SKM-1 treated with dmso at 0.1 percent for 144 hours (cell line): ENCODE measurements around the gene PEDS1.
"Not testable (repeated sequence)": the region's sequence is repeated elsewhere in the genome, so short reads cannot be mapped to it uniquely, and the experiment has no call there.

ENCODE experiments used
- DNase-seq: peaks from one replicate; lab custom pipeline; 2025; ENCODE audit not compliant: unreplicated experiment; lab: John Stamatoyannopoulos, UW

Gene PEDS1

GRCh38 chr20:50153500-50154377 lies at the start of gene PEDS1:
PEDS1 (minus strand) TSS chr20:50153723; CDS start chr20:50153637, 86 bp downstream.
- peak; percentile 84 for DNase-seq

DNA sequence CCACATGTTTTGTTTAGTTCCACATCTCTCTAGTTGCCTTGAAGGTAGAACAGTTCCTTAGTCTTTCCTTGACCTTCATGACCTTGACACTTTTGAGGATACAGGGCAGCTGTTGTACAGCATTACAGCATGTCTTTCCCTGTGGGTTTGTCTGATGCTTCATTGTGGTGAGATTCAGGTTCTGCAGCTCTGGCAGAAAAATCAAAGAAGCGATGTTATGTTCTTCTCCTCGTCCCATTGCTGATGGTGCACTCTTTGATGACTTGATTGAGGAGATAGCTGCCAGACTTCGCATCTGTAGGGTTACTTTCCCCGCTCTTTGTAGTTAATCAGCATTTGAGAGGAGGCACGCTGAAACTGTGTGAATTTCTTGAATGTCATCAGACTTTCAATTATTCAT lies 49.2 kb upstream of the PEDS1 start:
- DNase-seq: no peak

GRCh38 chr20:50201710-50202109 lies 48.2 kb upstream of the PEDS1 start:
- DNase-seq: not testable (repeated sequence)

DNA sequence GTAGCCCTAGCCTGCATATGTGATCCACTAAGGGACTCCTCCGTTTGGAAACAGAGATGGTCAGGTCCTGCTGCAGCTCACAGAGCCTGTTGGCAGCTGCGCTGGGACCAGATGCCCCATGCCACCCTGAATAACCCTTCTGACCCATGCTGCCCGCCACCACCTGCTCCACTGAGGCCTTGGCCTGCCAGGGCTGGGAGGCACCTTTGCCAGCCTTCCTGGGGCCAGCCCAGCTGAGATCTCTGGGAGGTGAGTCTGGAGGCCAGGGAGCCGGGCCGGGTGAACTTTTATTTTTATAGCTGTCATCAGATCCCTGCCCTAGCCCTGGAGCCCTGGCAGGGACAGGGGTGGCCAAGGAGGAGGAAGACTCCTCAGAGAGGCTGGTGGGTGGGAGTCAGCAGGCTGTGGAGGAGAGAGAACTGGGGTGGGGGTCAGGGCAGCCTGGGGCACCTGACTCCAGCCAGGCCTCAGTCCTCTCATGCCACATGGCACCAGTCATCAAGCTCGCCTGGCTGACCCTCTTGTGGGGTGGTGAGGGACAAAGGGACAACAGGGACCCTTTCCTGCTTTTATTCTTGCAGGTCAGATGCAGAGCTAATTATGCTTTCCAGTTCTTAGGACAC lies 47.1 kb upstream of the PEDS1 start:
- DNase-seq: no peak

DNA sequence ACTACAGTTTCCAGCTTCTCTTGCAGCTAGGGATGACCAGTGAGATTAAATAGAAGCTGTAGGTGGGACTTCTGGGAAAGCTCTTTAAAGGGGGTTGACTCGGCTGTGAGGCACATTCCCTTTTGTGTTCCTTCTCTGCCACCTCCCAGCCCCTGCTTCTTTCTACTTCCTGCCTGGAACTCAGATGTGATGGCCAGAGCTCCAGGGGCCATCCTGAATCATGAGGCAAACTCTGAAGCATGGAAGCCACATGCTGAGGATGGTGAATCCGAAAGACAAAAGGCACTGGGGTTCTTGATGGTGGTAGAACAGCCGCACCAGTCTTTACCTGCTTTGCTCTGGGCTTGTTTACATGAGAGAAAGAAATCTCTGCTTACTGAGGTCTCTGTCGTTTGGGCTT lies 46.2 kb upstream of the PEDS1 start:
- no peak for DNase-seq

GRCh38 chr20:50198716-50199115 lies 45.2 kb upstream of the PEDS1 start:
- no peak for DNase-seq

DNA sequence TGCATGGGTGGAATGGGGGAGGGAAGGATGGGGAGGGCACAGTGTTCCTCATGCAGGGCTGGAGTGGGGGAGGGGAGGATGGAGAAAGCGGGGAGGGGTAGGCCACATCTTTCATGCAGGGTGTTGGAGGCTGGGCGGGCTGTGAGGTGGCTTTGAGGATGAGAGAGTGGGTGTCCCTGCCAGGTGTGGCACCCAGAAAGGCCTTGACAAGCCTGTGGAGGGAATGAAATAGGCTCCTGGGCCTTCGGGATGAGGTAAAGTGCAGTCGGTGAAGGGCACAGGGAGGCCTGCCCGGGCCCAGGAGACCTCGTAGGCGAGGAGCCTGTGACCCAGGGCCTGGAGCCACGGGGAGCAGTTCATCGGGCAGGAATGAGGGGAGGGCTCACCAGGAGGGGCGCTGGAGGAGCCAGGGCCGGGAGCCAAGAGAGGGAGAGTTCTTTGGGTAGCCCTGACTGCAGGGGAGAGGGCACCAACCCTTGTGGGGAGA lies 44.7 kb upstream of the PEDS1 start:
- DNase-seq: no peak

- no peak for DNase-seq
These were observed 44.1 kb upstream of the PEDS1 start for GRCh38 chr20:50197463-50198179.

- no peak for DNase-seq
These were observed 43.4 kb upstream of the PEDS1 start for GRCh38 chr20:50196896-50197295.

GRCh38 chr20:50196248-50196647 lies 42.7 kb upstream of the PEDS1 start:
- DNase-seq: no peak

- no peak for DNase-seq
These were observed 42.1 kb upstream of the PEDS1 start for GRCh38 chr20:50195524-50196120.

- DNase-seq: no peak
These were observed 41.5 kb upstream of the PEDS1 start for GRCh38 chr20:50194831-50195523.

DNA sequence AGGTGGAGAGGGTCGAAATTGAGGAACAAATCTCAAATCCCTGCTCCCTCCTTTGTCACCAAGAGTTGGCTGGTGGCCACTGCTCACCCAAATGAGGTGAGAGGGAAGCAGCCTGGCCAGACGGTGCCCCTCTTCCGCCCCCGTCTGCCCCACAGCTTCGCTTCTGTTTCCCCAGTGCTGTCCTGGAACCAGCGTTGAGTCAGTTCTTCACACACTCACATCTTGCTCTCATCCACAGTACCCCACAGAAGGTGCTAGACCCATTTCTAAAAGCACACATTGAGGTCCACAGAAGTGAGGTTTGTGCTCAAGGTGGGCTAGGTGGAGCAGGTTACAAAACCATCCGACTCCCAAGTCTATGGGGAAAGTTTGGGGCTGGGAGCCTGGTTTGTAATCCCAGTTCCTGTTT lies 40.9 kb upstream of the PEDS1 start:
- no peak for DNase-seq

- no peak for DNase-seq
These were observed 40.4 kb upstream of the PEDS1 start for GRCh38 chr20:50193836-50194421.

GRCh38 chr20:50193199-50193835 lies 39.8 kb upstream of the PEDS1 start:
- no peak for DNase-seq

- DNase-seq: peak; percentile 82
These were observed 39.1 kb upstream of the PEDS1 start for GRCh38 chr20:50192364-50193198.

GRCh38 chr20:50191544-50192363 lies 38.2 kb upstream of the PEDS1 start:
- peak; percentile 28 for DNase-seq

DNA sequence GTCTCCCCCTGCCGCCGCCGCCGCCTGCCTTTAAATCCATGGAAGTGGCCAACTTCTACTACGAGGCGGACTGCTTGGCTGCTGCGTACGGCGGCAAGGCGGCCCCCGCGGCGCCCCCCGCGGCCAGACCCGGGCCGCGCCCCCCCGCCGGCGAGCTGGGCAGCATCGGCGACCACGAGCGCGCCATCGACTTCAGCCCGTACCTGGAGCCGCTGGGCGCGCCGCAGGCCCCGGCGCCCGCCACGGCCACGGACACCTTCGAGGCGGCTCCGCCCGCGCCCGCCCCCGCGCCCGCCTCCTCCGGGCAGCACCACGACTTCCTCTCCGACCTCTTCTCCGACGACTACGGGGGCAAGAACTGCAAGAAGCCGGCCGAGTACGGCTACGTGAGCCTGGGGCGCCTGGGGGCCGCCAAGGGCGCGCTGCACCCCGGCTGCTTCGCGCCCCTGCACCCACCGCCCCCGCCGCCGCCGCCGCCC lies 37.6 kb upstream of the PEDS1 start:
- peak; percentile 30 for DNase-seq
